PC-3 (cell line): ENCODE results near the gene DGAT2. TPM values are rescaled to one million over a fixed set of nuclear protein-coding genes. Genes with fewer than 3 reads are reported as not detected.
A peak's percentile ranks its signal among the peaks of the same experiment; 100 is the strongest.

ENCODE experiments used
- ATAC-seq: fragments of 200-7000 bp; cut with Tn5 transposase; 2 replicates; pipeline ENCODE4 v1.9.1; 2020; ENCODE audit warnings: mild to moderate bottlenecking, moderate library complexity
- BruUV-seq: library from RNA; stranded (reverse); fragments of 400-500 nt; replicated peaks from 2 replicates; lab custom pipeline; 2021; lab: Mats Ljungman, UMichigan
- CTCF ChIA-PET: fragments of 300-600 bp; sonication (Branson Sonifier 250); formaldehyde crosslinking; loops from one replicate; lab custom pipeline; 2022; ENCODE audit warnings: antibody characterized with exemption; lab: Charles Lee
- POLR2A ChIA-PET: fragments of 300-600 bp; sonication (Branson Sonifier 250); formaldehyde crosslinking; loops from one replicate; lab custom pipeline; 2022; ENCODE audit warnings: antibody characterized with exemption; ENCODE audit not compliant: unreplicated experiment; lab: Charles Lee
- DNase-seq: peaks from one replicate; pipeline ENCODE4 v3.0.0-alpha.2; 2015
- H2AFZ ChIP-seq: fragments of 300-600 bp; sonication (generic); 2 replicates; pipeline ENCODE4 v1.6.0; 2016; ENCODE audit warnings: antibody characterized with exemption, low read length
- H3F3A ChIP-seq: fragments of 300-600 bp; sonication (generic); one replicate; pipeline ENCODE4 v1.6.0; 2017; ENCODE audit warnings: antibody characterized with exemption, low read length, control low read depth, mild to moderate bottlenecking; ENCODE audit not compliant: unreplicated experiment
- H3K27ac ChIP-seq: fragments of 300-600 bp; sonication (generic); 2 replicates; pipeline ENCODE4 v1.5.1; 2016; ENCODE audit warnings: mild to moderate bottlenecking, low read length
- H3K27me3 ChIP-seq: fragments of 300-600 bp; sonication (generic); 2 replicates; pipeline ENCODE4 v1.6.1; 2016; ENCODE audit warnings: low read length, mixed read lengths
- H3K36me3 ChIP-seq: fragments of 300-600 bp; sonication (generic); 2 replicates; pipeline ENCODE4 v1.6.1; 2016; ENCODE audit warnings: low read depth, mixed run types, low read length, mixed read lengths
- H3K4me1 ChIP-seq: fragments of 300-600 bp; sonication (generic); 2 replicates; pipeline ENCODE4 v1.5.1; 2016; ENCODE audit warnings: low read length; ENCODE audit not compliant: insufficient read depth
- H3K4me2 ChIP-seq: fragments of 300-600 bp; sonication (generic); 2 replicates; pipeline ENCODE4 v1.6.0; 2016; ENCODE audit warnings: low read length
- H3K4me3 ChIP-seq: fragments of 300-600 bp; sonication (generic); 2 replicates; pipeline ENCODE4 v1.5.1; 2016; ENCODE audit warnings: mild to moderate bottlenecking, low read length, mixed read lengths
- H3K79me2 ChIP-seq: fragments of 300-600 bp; sonication (generic); 2 replicates; pipeline ENCODE4 v1.6.1; 2017; ENCODE audit warnings: low read length, mixed read lengths
- H3K9ac ChIP-seq: fragments of 300-600 bp; sonication (generic); 2 replicates; pipeline ENCODE4 v1.6.0; 2016; ENCODE audit warnings: mild to moderate bottlenecking, low read length
- H3K9me2 ChIP-seq: fragments of 300-600 bp; sonication (generic); replicated peaks from 2 replicates; pipeline ENCODE4 v1.6.1; 2016; ENCODE audit warnings: mixed run types, low read length, mixed read lengths
- H3K9me3 ChIP-seq: fragments of 300-600 bp; sonication (generic); 2 replicates; pipeline ENCODE4 v1.6.1; 2016; ENCODE audit warnings: low read length, mixed read lengths
- H4K20me1 ChIP-seq: fragments of 300-600 bp; sonication (generic); 2 replicates; pipeline ENCODE4 v1.6.1; 2016; ENCODE audit warnings: low read length, mixed read lengths
- EZH2 ChIP-seq: fragments of 300-600 bp; sonication (generic); IDR thresholded peaks from one replicate; pipeline ENCODE4 v1.6.1; 2017; ENCODE audit warnings: antibody characterized with exemption, mild to moderate bottlenecking, low read length; ENCODE audit not compliant: unreplicated experiment
- EZH2phosphoT487 ChIP-seq: fragments of 300-600 bp; sonication (generic); IDR thresholded peaks from 2 replicates; pipeline ENCODE4 v1.6.1; 2018; ENCODE audit warnings: mild to moderate bottlenecking, antibody characterized with exemption, low read length, borderline replicate concordance
- intact Hi-C: fragments of 100-400 bp; cut with micrococcal nuclease; formaldehyde crosslinking; loops from 2 replicates; pipeline ENCODE4 v1.9.0; 2023
- total RNA-seq: library from RNA; depleted of rRNA; stranded (reverse); fragments of >200 nt; gene quantifications from 2 replicates; pipeline ENCODE4 v1.2.3, GENCODE V29; 2014
- TF ChIP-seq, protein P1 (sequence below): fragments of 300-600 bp; sonication (generic); conservative IDR thresholded peaks from 2 replicates; pipeline ENCODE4 v1.5.1; 2017; ENCODE audit warnings: antibody characterized with exemption, low read depth, mild to moderate bottlenecking, low read length

The DGAT2 gene
- total RNA-seq, 1 experiment from 2014 or later, result 14.3 TPM

DNA sequence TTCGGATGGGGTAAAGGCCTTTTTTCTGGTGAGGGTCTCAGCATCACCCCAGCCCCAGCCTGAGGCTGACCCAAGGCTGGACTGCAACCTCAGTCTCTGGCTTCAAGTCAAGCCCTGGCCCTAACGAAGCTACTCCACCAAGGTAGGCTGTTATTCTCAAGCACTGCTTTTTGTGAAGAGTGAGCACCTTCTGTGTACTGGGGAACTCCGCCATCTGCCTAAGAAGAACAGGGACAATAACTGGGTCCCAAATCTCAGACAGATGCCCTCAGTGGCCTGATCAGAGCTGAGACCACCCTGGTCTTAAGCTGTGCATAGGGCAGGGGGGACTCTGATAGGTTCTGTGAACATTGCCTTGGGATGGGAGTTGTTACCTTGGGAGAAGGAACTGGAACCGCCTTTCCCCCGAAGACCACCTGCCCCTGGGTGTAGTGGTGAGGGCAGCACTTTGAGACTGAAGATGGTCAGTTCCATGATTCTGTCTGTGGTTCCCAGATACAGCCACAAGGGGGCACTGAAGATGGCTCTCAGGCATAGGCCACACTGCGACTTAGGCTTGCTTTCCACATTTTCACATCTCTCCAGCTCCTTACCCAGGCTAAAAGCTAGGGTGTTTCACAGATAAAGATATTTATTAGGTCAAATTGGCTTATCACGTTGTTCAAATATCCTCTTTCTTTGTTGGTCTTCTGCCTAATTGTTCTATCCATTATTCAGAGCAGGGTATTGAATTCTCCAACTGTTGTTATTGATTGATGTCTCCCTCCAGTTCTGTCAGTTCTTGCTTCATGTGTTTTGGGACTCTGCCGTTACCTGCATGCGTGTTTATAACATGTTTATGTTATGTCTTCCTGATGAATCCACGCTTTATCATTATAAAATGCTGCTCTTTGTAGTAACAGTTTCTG, 34.6 kb downstream of the DGAT2 start:
- intact Hi-C loops, result loop anchor here (1.0 to 5.0 kb wide), 3 partner anchors 64 to 516 kb away; no protein-coding TSS in a partner anchor
- H3K4me2 ChIP-seq, result no peak overlapping the region
- no peak for TF ChIP-seq EZH2phosphoT487
- no peak for TF ChIP-seq EZH2
- TF ChIP-seq, protein P1, sequence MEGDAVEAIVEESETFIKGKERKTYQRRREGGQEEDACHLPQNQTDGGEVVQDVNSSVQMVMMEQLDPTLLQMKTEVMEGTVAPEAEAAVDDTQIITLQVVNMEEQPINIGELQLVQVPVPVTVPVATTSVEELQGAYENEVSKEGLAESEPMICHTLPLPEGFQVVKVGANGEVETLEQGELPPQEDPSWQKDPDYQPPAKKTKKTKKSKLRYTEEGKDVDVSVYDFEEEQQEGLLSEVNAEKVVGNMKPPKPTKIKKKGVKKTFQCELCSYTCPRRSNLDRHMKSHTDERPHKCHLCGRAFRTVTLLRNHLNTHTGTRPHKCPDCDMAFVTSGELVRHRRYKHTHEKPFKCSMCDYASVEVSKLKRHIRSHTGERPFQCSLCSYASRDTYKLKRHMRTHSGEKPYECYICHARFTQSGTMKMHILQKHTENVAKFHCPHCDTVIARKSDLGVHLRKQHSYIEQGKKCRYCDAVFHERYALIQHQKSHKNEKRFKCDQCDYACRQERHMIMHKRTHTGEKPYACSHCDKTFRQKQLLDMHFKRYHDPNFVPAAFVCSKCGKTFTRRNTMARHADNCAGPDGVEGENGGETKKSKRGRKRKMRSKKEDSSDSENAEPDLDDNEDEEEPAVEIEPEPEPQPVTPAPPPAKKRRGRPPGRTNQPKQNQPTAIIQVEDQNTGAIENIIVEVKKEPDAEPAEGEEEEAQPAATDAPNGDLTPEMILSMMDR, result peak; percentile 97
- H3K9me3 ChIP-seq, result no peaks in the 10 kb centered on the region
- ChIA-PET CTCF (interaction anchor here (1.0 to 1.6 kb wide), 4 partner anchors 10 to 344 kb away, joined by 3 to 15 read pairs (median 8); no protein-coding TSS in a partner anchor), POLR2A (no interaction called here)
- H3K4me1 ChIP-seq, result peaks cover 9% of the 10 kb centered on the region; the same call in 1 of the 2 replicates
- no peaks in the 10 kb centered on the region for H3K79me2 ChIP-seq
- no peak overlapping the region for H3K9ac ChIP-seq
- no peaks in the 10 kb centered on the region for H3F3A ChIP-seq
- H4K20me1 ChIP-seq, result no peaks in the 10 kb centered on the region
- ATAC-seq (peak; percentile 96), DNase-seq (peak; percentile 84)
- no peak overlapping the region for H3K27ac ChIP-seq
- H3K27me3 ChIP-seq, result no peaks in the 10 kb centered on the region
- H2AFZ ChIP-seq, result no peak overlapping the region
- H3K36me3 ChIP-seq, result no peaks in the 10 kb centered on the region
- BruUV-seq, result no TSS peak
- H3K9me2 ChIP-seq, result no peaks in the 10 kb centered on the region
- H3K4me3 ChIP-seq, result no peak overlapping the region

DNA sequence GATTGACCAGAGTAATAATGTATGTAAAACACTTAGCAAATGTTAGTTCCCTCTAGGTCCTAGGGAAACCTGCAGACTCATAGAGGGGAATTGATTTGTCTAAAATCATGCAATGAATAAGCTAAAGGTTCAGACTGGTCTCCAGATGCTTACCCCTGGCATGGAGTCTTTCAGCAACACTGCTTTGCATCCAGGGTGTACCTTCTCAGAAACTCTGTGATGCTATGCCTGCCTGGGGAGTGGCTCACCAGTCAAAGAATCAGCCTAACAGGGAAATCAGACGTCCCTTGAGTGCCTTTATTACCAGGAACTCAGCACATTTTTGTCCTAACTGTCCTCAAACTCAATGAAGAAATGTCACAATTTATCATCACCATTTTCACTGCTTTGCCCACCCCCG, 40.5 kb downstream of the DGAT2 start:
- BruUV-seq, result no TSS peak
- TF ChIP-seq EZH2, result no peak
- TF ChIP-seq, protein P1, result no peak
- TF ChIP-seq EZH2phosphoT487, result no peak
- H3K4me3 ChIP-seq, result no peak overlapping the region

DNA sequence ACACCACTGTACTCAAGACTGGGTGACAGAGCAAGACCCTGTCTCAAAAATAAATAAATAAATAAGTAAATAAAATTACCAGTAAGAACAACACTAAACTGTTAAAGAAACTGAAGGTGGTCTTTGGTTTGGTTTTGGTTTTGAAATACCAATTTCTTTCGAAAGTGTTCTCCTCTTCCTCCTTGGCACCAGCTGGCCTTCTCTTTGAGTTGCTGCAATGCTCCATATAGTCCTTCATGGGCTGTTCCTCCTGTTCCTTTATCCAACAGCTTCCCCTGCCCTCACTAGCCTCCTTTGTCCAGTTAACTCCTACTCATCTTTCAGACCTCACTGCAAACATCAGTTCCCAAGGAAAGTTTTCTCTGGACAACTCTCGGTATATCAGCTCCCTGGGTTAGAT, 41.4 kb downstream of the DGAT2 start:
- TF ChIP-seq EZH2 (no peak), EZH2phosphoT487 (no peak)
- TF ChIP-seq, protein P1, result no peak
- Histone ChIP-seq H3K4me3 (no peak overlapping the region), H3K4me2 (no peak overlapping the region), H3K9me3 (no peaks in the 10 kb centered on the region), H2AFZ (no peak overlapping the region), H3K79me2 (no peaks in the 10 kb centered on the region), H3F3A (no peaks in the 10 kb centered on the region), H3K4me1 (peaks cover 21% of the 10 kb centered on the region), H3K9me2 (no peaks in the 10 kb centered on the region), H3K27me3 (no peaks in the 10 kb centered on the region), H3K9ac (no peak overlapping the region), H3K27ac (no peak overlapping the region), H3K36me3 (no peaks in the 10 kb centered on the region), H4K20me1 (no peaks in the 10 kb centered on the region)
- CTCF ChIA-PET, result no interaction called here
- ATAC-seq (no peak), DNase-seq (no peak)
- no TSS peak for BruUV-seq
- POLR2A ChIA-PET, result no interaction called here
- intact Hi-C loops, result loop anchor here (5.0 to 10.0 kb wide), 2 partner anchors 222 to 635 kb away; partner anchors contain the start of gene EMSY

More for the DNA sequence above, 40.5 kb downstream of the DGAT2 start:
- Histone ChIP-seq H3K9ac (no peak overlapping the region), H3F3A (no peaks in the 10 kb centered on the region), H4K20me1 (no peaks in the 10 kb centered on the region), H2AFZ (no peak overlapping the region), H3K4me2 (no peak overlapping the region), H3K27me3 (no peaks in the 10 kb centered on the region), H3K79me2 (no peaks in the 10 kb centered on the region), H3K27ac (no peak overlapping the region), H3K9me3 (no peaks in the 10 kb centered on the region), H3K4me1 (peaks cover 19% of the 10 kb centered on the region), H3K9me2 (no peaks in the 10 kb centered on the region), H3K36me3 (no peaks in the 10 kb centered on the region)
- ChIA-PET POLR2A (no interaction called here), CTCF (no interaction called here)
- DNase-seq, result no peak
- intact Hi-C loops, result no loop called here
- ATAC-seq, result no peak
